GM21825 (cell line): Measurements from ENCODE around the gene COA7.
"Not testable (repeated sequence)": the region's sequence is repeated elsewhere in the genome, so short reads cannot be mapped to it uniquely, and the experiment has no call there.

Experiments
- ATAC-seq: cut with Tn5 transposase; IDR thresholded peaks from one replicate; pipeline ENCODE4 v1.9.1; 2021; ENCODE audit warnings: mild to moderate bottlenecking, moderate library complexity; ENCODE audit not compliant: unreplicated experiment

The COA7 gene

DNA sequence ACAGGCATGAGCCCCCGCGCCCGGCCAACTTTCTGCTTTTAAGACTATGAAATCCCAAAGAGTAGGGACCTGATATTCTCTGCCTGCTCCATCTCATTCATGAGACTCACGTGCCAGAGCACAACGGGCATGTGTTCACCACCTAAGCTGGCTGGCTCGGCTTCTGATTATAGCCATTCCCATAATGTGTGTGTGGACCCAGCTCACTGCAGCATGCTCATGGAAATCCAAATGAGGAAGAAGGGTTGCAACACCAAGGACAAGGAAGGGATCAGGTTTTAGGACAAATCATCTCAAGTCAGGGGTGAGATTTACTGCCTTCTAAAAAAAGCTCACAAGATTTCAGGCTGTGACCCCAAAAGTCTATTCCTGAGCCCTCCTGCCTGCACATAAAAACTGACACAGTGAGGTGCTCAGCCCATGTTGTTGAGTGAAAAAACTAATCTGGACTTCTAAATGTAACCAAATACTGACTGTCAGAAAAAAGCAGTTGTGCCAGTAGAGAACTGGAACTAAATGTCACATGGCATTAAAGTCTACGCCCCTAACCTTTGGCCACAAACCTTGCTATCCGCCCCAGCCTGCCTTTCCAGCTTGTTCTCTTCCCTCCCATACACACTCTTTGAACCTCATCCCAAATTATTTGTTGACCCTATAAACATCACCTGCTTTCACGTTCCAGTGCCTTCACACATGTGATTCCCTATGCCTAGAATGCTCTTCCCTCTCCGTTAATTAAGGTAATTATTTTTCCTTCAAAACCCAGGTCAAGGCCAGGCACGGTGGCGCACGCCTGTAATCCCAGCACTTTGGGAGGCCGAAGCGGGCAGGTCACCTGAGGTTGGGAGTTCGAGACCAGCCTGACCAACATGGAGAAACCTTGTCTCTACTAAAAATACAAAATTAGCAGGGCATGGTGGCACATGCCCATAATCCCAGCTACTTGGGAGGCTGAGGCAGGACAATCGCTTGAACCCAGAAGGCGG, 9.1 kb upstream of the COA7 start:
- ATAC-seq, result no peak

- no peak for ATAC-seq
Observed at GRCh38 chr1:52706136-52706670, 8.1 kb upstream of the COA7 start.

DNA sequence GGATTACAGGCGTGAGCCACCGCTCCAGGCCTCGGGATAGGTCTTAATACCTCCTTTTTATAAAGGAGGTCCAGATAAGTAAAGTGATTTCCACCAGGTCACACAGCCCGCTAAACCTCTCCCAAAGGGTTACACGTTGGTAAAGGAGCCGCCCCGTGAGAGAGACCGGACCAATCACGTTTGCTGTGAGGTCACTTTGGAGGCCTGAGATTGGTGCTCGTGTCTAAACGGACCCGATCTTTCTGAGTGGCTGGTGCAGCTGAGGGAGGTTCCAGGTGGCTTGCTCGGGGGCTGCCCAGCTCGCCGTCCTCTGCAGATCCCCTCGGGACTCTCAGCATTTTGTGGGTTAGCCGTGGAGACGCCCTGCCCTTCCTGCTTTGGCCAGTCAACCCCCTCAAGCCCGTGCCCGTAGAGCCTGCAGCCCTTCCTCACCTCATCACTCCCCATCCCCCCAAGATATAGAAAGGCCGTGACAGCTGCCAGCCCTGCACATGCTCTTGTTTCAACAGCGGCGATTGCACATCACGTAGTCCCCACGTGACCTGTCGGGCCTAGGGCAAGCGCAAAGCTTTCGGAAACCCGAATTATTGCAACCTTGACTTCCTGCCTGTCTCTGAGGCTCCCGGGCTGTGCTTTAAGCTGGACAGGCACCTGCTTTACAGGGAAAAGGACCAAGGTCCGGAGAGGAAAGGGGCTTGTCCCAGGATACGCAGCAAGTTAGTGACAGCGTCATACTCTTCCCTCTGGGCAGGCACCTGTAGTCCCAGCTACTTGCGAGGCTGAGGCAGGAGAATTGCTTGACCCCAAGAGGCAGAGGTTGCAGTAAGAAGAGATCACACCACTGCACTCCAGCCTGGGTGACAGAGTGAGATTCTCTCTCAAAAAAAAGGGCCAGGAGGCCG, 5.0 kb upstream of the COA7 start:
- ATAC-seq, result peak; percentile 87

GRCh38 chr1:52695627-52696026, 2.5 kb downstream of the COA7 start:
- ATAC-seq, result no peak

GRCh38 chr1:52693843-52694242, 4.3 kb downstream of the COA7 start:
- no peak for ATAC-seq

- not testable (repeated sequence) for ATAC-seq
Observed at GRCh38 chr1:52693351-52693750, 4.8 kb downstream of the COA7 start.

DNA sequence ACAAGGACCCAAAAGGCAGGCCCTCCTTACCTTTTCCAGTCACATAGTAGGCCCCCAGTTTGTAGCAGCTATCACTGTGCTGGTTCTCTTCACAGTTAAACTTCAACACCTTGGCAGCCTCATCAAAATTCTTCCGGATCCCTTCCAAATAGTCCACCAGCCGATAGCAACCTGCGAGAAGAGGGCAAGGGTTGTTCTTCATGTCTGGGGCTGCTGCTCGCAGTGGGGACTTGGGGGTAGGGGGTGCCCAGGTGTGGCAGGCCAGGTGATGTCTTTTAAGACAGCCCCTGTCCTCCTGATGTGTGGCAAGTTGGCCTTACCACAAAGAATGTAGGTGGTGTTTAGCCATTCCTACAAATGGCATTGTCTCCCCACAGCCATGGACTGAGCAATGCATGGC, 5.5 kb downstream of the COA7 start:
- ATAC-seq, result no peak

DNA sequence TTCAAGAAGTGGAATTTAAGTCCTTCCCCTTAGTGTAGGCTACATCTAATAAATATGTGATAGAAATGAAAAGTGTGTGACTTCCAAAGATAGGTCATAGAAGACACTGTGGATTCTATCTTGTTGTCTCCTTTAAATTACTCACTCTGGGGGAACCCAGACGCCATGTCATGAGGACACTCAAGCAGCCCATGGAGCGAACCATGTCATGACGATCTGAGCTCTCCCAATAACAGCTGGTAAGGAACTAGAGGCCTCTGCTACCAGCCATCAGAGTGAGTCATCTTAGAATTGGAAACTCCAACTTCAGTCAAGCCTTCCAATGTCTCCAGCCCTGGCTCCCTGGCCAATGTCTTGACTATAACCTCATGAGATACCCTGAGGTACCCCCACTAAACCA, 6.3 kb downstream of the COA7 start:
- ATAC-seq, result no peak

DNA sequence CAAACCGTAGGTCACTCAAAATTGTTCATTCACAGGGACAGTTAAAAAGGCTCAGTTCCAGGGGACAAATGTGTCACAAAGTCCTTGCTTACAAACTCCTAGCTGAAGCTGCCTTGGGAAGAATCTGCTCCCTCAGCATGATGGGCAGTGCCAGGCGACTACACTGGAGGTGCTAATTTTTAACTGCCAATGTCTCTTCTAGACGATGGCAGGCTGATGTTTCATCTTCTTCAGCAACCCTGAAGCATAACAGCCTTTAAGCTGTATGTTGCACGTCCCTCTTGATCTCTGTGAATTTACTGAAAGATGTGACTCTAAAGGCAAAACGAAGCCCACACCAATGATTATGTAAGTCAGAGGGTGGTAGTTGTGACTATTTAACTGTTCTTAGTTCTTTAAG, 11.3 kb downstream of the COA7 start:
- no peak for ATAC-seq

- not testable (repeated sequence) for ATAC-seq
Observed at GRCh38 chr1:52686261-52686751, 11.8 kb downstream of the COA7 start.

GRCh38 chr1:52684545-52684944, 13.6 kb downstream of the COA7 start:
- no peak for ATAC-seq

DNA sequence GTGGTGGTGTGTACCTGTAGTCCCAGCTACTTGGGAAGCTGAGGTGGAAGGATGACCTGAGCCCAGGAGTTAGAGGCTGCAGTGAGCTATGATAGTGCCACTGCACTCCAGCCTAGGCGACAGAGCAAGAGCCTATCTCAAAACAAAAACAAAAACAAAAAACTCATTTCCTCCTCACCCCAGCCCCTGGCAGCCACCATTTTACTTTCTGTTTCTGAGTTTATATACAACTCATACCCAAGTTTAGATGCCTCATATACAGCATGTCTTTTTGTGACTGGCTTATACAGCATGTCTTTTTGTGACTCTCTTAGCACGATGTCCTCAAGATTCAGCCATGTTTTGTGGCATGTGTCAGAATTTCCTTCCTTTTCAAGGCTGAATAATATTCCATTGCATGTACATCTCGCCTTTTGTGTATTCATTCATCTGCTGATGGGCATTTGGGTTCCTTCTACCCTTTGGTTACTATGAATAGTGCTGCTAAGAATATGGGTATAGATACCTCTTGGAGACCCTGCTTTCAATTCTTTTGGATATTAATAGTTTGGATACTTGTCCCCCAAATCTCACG, 14.7 kb downstream of the COA7 start:
- ATAC-seq, result no peak

DNA sequence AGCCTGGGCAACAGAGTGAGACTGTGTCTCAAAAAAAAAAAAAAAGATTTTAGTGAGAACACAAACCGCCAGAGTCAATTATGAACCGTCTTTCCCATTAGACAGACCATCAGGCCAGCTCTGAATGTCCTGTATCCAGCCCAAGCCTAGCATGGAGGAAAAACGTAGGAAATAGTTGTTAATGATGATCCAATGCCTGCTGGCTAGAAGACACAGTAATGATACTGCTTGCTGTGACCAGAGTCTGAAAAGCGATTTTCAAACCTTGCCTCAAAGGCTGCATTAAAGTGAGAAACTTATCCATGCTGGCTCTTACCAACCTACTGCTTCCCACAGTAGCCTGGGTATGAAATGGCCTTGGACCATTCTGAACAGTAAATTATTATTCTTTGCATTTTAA, 17.0 kb downstream of the COA7 start:
- no peak for ATAC-seq

DNA sequence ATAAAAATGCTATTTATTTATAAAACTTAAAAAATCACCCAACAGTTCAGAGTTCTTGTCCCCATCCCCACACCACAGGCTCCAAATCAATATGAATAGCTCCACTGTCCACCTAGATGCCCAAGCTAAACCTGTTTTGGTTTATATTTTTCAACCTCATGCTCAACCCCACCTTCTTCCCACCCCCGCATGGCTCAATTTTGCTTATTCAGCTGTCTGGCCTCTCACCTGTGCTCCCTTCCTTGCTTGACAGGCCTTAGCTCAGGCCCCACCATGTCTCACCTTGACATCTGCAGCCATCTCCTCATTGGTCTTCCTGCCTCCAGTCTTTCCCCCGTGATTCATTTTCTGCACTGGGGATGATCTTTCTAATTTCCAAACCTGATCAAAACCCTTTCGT, 17.8 kb downstream of the COA7 start:
- ATAC-seq, result no peak

- no peak for ATAC-seq
Observed at GRCh38 chr1:52679498-52679897, 18.6 kb downstream of the COA7 start.

DNA sequence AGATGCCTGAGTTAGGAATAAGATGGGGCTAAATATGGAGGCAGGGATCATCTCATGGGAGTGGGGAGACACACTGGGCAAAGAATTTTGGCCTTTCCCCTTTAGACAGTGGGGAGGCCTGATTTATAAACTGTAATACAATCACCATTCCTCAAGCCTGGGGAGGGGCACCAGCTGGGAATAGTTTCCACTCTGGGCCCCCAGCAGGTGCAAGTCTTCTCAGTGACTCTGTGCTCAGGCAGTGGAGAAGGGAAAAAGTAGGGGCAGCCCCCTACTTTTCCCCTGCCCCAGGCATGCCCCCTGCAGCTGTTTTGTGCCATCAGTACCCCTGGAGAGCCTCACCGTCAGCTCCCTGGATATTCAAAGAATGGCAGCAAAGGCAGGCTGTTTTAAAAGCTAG, 19.1 kb downstream of the COA7 start:
- ATAC-seq, result no peak

- ATAC-seq, result no peak
Observed at GRCh38 chr1:52677076-52677806, 20.9 kb downstream of the COA7 start.

DNA sequence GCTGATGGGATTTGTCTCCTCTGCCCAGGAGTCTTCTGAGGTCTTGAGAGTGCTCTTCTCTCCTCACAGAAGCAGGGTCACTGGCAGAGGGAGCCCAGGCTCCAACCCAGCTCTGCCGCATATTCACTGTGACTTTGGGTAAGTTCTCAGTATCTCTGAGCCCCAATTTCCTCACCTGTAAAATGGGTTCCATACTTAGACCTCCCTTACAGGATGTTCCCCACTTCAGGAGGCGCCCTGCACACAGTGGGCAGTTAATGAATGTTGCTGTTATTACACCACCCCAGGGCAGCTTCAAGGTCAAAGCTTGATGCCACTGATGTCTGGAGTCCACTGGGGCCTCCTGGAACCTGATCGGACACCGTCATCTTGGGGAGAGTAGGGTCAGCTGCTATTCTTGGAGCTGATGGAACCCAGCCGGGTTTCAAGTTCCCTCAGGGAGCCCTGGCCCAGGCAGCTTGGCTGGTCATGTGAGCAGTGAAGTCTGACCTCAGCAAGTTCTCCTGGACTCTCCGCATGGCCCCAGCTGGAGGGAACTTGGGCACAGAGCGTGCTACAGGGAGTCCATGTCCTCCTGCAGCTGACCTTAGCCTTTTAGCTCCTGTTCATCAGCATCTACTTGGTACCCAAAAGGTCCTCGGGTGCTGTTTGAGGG, 21.8 kb downstream of the COA7 start:
- ATAC-seq, result no peak

DNA sequence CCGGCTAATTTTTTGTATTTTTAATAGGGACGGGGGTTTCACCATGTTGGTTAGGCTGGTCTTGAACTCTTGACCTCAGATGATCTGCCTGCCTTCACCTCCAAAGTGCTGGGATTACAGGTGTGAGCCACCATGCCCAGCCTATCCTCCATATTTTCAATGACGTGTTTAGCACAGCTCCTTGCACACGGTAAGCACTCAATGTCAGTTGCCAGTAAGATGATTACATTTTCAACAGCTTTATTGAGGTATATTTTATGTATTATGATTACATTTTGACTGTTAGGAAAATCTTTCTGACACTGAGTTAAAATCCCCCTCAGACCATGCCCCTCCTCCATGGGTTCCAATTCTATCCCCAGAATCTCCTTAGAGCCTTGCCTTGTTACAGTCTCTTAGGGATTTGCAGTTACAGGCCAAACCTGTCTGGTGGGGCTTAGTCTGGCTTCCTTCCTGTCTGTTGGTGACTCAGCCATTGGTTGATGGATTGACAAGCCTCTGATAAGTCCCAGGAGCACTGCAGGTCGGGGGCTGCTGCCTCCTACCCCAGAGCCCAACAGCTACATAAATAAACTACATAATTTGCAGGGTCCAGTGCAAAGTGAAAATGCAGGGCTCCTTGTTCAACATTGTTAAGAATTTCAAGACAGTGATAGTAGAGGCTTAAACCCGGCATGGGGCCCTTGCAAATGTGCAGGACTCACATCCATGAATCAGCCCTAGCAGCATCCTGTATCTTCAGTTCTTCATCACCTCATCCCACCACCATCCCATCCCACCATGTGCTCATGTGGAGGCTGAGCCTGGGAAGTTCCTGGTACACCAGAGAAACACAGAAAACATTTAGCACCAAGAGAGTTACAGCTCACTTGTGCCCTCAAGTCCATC, 23.4 kb downstream of the COA7 start:
- ATAC-seq, result no peak
